Activated T-cell treated with anti-CD3 and anti-CD28 coated beads, Interleukin-2, amount 50 U/mL, for 24 hours (primary cell): Measurements from ENCODE around the gene PEX5L.
"Not testable (repeated sequence)": the region's sequence is repeated elsewhere in the genome, so short reads cannot be mapped to it uniquely, and the experiment has no call there.

Experiments used
- DNase-seq: peaks from one replicate; pipeline ENCODE4 v3.0.0-alpha.2; 2020
- H3K27ac Mint-ChIP-seq: 2 replicates; pipeline ENCODE4 v1.8.0; 2020; ENCODE audit warnings: mild to moderate bottlenecking, mixed read lengths
- H3K27me3 Mint-ChIP-seq: 2 replicates; pipeline ENCODE4 v1.8.0; 2020; ENCODE audit warnings: mixed read lengths
- H3K36me3 Mint-ChIP-seq: 2 replicates; pipeline ENCODE4 v1.8.0; 2020; ENCODE audit warnings: low read depth, mixed read lengths
- H3K4me1 Mint-ChIP-seq: 2 replicates; pipeline ENCODE4 v1.8.0; 2020; ENCODE audit warnings: low read depth, mixed read lengths
- H3K4me3 Mint-ChIP-seq: 2 replicates; pipeline ENCODE4 v1.8.0; 2020; ENCODE audit warnings: mild to moderate bottlenecking, moderate library complexity, mixed read lengths
- H3K9me3 Mint-ChIP-seq: 2 replicates; pipeline ENCODE4 v1.8.0; 2020; ENCODE audit warnings: mixed read lengths

The PEX5L gene

GRCh38 chr3:180049391-180049790 is 12.7 kb upstream of the PEX5L start:
- Mint-ChIP-seq H3K9me3 (no peaks in the 10 kb centered on the region), H3K27me3 (no peaks in the 10 kb centered on the region), H3K36me3 (no peaks in the 10 kb centered on the region), H3K27ac (no peak overlapping the region), H3K4me3 (no peak overlapping the region), H3K4me1 (no peaks in the 10 kb centered on the region)
- no peak for DNase-seq

GRCh38 chr3:180048840-180049239 is 12.1 kb upstream of the PEX5L start:
- Mint-ChIP-seq H3K27me3 (no peaks in the 10 kb centered on the region), H3K4me3 (no peak overlapping the region), H3K9me3 (no peaks in the 10 kb centered on the region), H3K36me3 (no peaks in the 10 kb centered on the region), H3K27ac (no peak overlapping the region), H3K4me1 (no peaks in the 10 kb centered on the region)
- DNase-seq, result no peak

GRCh38 chr3:180048103-180048502 is 11.4 kb upstream of the PEX5L start:
- Mint-ChIP-seq H3K36me3 (no peaks in the 10 kb centered on the region), H3K4me1 (no peaks in the 10 kb centered on the region), H3K4me3 (no peak overlapping the region), H3K9me3 (no peaks in the 10 kb centered on the region), H3K27ac (no peak overlapping the region), H3K27me3 (no peaks in the 10 kb centered on the region)
- DNase-seq, result no peak

GRCh38 chr3:180040966-180041365 is 4.2 kb upstream of the PEX5L start:
- no peak for DNase-seq
- Mint-ChIP-seq H3K4me1 (peaks cover 12% of the 10 kb centered on the region), H3K4me3 (no peak overlapping the region), H3K27ac (no peak overlapping the region), H3K9me3 (no peaks in the 10 kb centered on the region), H3K27me3 (peaks cover 42% of the 10 kb centered on the region), H3K36me3 (no peaks in the 10 kb centered on the region)

GRCh38 chr3:180036092-180036670 is 556 bp downstream of the PEX5L start:
- Mint-ChIP-seq H3K4me3 (peak overlapping the region; percentile 66), H3K36me3 (no peaks in the 10 kb centered on the region), H3K27me3 (peaks cover 59% of the 10 kb centered on the region), H3K27ac (no peak overlapping the region), H3K4me1 (peaks cover 17% of the 10 kb centered on the region), H3K9me3 (no peaks in the 10 kb centered on the region)
- no peak for DNase-seq

- no peaks in the 10 kb centered on the region for H3K4me1 Mint-ChIP-seq
- no peaks in the 10 kb centered on the region for H3K9me3 Mint-ChIP-seq
- H3K4me3 Mint-ChIP-seq, result no peak overlapping the region
- DNase-seq, result no peak
- peaks cover 4% of the 10 kb centered on the region for H3K27me3 Mint-ChIP-seq
- H3K36me3 Mint-ChIP-seq, result no peaks in the 10 kb centered on the region
- H3K27ac Mint-ChIP-seq, result no peak overlapping the region
Observed at GRCh38 chr3:180026997-180027396, 9.7 kb downstream of the PEX5L start.

GRCh38 chr3:180018543-180018942 is 18.2 kb downstream of the PEX5L start:
- Mint-ChIP-seq H3K4me3 (no peak overlapping the region), H3K27me3 (no peaks in the 10 kb centered on the region), H3K27ac (no peak overlapping the region), H3K36me3 (no peaks in the 10 kb centered on the region), H3K4me1 (no peaks in the 10 kb centered on the region), H3K9me3 (no peaks in the 10 kb centered on the region)
- no peak for DNase-seq

GRCh38 chr3:180017846-180018245 is 18.9 kb downstream of the PEX5L start:
- DNase-seq, result no peak
- no peak overlapping the region for H3K4me3 Mint-ChIP-seq
- H3K36me3 Mint-ChIP-seq, result no peaks in the 10 kb centered on the region
- H3K27me3 Mint-ChIP-seq, result no peaks in the 10 kb centered on the region
- H3K9me3 Mint-ChIP-seq, result no peaks in the 10 kb centered on the region
- no peak overlapping the region for H3K27ac Mint-ChIP-seq
- no peaks in the 10 kb centered on the region for H3K4me1 Mint-ChIP-seq

- Mint-ChIP-seq H3K27ac (no peak overlapping the region), H3K36me3 (no peaks in the 10 kb centered on the region), H3K4me1 (no peaks in the 10 kb centered on the region), H3K4me3 (no peak overlapping the region), H3K27me3 (no peaks in the 10 kb centered on the region), H3K9me3 (peaks cover 8% of the 10 kb centered on the region)
- no peak for DNase-seq
Observed at GRCh38 chr3:180011927-180012326, 24.8 kb downstream of the PEX5L start.

- not testable (repeated sequence) for H3K9me3 Mint-ChIP-seq, H3K27ac Mint-ChIP-seq, H3K36me3 Mint-ChIP-seq, DNase-seq, H3K4me3 Mint-ChIP-seq, H3K4me1 Mint-ChIP-seq, H3K27me3 Mint-ChIP-seq
Observed at GRCh38 chr3:180008318-180008717, 28.4 kb downstream of the PEX5L start.

GRCh38 chr3:180004542-180004941 is 32.2 kb downstream of the PEX5L start:
- peaks cover 8% of the 10 kb centered on the region for H3K9me3 Mint-ChIP-seq
- H3K4me3 Mint-ChIP-seq, result no peak overlapping the region
- no peak for DNase-seq
- no peaks in the 10 kb centered on the region for H3K36me3 Mint-ChIP-seq
- no peak overlapping the region for H3K27ac Mint-ChIP-seq
- H3K4me1 Mint-ChIP-seq, result no peaks in the 10 kb centered on the region
- no peaks in the 10 kb centered on the region for H3K27me3 Mint-ChIP-seq

GRCh38 chr3:180002006-180002405 is 34.7 kb downstream of the PEX5L start:
- peaks cover 2% of the 10 kb centered on the region for H3K9me3 Mint-ChIP-seq
- H3K4me1 Mint-ChIP-seq, result no peaks in the 10 kb centered on the region
- no peak overlapping the region for H3K4me3 Mint-ChIP-seq
- H3K27ac Mint-ChIP-seq, result no peak overlapping the region
- H3K27me3 Mint-ChIP-seq, result no peaks in the 10 kb centered on the region
- DNase-seq, result no peak
- H3K36me3 Mint-ChIP-seq, result no peaks in the 10 kb centered on the region

- Mint-ChIP-seq H3K4me3 (no peak overlapping the region), H3K4me1 (no peaks in the 10 kb centered on the region), H3K27ac (no peak overlapping the region), H3K9me3 (peaks cover 2% of the 10 kb centered on the region), H3K36me3 (no peaks in the 10 kb centered on the region), H3K27me3 (no peaks in the 10 kb centered on the region)
- DNase-seq, result no peak
Observed at GRCh38 chr3:180000500-180000899, 36.2 kb downstream of the PEX5L start.

GRCh38 chr3:179995406-179995805 is 41.3 kb downstream of the PEX5L start:
- Mint-ChIP-seq H3K9me3 (peaks cover 2% of the 10 kb centered on the region), H3K36me3 (no peaks in the 10 kb centered on the region), H3K4me1 (no peaks in the 10 kb centered on the region), H3K4me3 (no peak overlapping the region), H3K27ac (no peak overlapping the region), H3K27me3 (no peaks in the 10 kb centered on the region)
- no peak for DNase-seq

- no peaks in the 10 kb centered on the region for H3K27me3 Mint-ChIP-seq
- H3K9me3 Mint-ChIP-seq, result no peaks in the 10 kb centered on the region
- DNase-seq, result no peak
- H3K4me1 Mint-ChIP-seq, result no peaks in the 10 kb centered on the region
- H3K27ac Mint-ChIP-seq, result no peak overlapping the region
- H3K36me3 Mint-ChIP-seq, result no peaks in the 10 kb centered on the region
- H3K4me3 Mint-ChIP-seq, result no peak overlapping the region
Observed at GRCh38 chr3:179991883-179992282, 44.9 kb downstream of the PEX5L start.

GRCh38 chr3:179991104-179991503 is 45.6 kb downstream of the PEX5L start:
- H3K4me1 Mint-ChIP-seq, result no peaks in the 10 kb centered on the region
- H3K27me3 Mint-ChIP-seq, result no peaks in the 10 kb centered on the region
- no peak overlapping the region for H3K4me3 Mint-ChIP-seq
- no peak for DNase-seq
- no peak overlapping the region for H3K27ac Mint-ChIP-seq
- no peaks in the 10 kb centered on the region for H3K36me3 Mint-ChIP-seq
- no peaks in the 10 kb centered on the region for H3K9me3 Mint-ChIP-seq
